ENCODE results near the gene DNASE1L3. TPM values are rescaled to one million over a fixed set of nuclear protein-coding genes. Genes with fewer than 3 reads are reported as not detected.
A peak's percentile ranks its signal among the peaks of the same experiment; 100 is the strongest.

DNASE1L3 gene
- total and polyA plus RNA-seq, 2 of the 13 experiments (the other 11 are each of a cell fraction or from before 2014, with no cell fraction given) = 0.86 to 1.7 TPM

- H3K4me2 ChIP-seq (ENCODE audit: low read depth, low read length) = no peak overlapping the region
- intact Hi-C loops (cut with micrococcal nuclease; ENCODE audit: unreplicated experiment) = no loop called here
- no peak overlapping the region for H3K9ac ChIP-seq (ENCODE audit: insufficient read depth, low read depth, low read length)
- no peak for ATAC-seq
- no peak overlapping the region for H3K4me3 ChIP-seq (replicated peaks in 1 of 3; ENCODE audit: insufficient read depth in 1 of 3, low read depth in 2 of 3, low read length in 3 of 3)
- peaks cover 6% of the 10 kb centered on the region for H4K20me1 ChIP-seq (ENCODE audit: insufficient read depth, low read length)
- H3K4me1 ChIP-seq (ENCODE audit: insufficient read depth, low read length) = peaks cover 4% of the 10 kb centered on the region
- peaks cover 74 to 94% of the 10 kb centered on the region in 2 experiments for H3K36me3 ChIP-seq (replicated peaks in 1 of 2; ENCODE audit: control insufficient read depth in 1 of 2, insufficient read depth in 2 of 2, low read length in 2 of 2)
- no peak for DNase-seq (ENCODE audit: low spot score)
- H3K27me3 ChIP-seq (ENCODE audit: control insufficient read depth in 1 of 2, insufficient read depth in 2 of 2, low read length in 2 of 2) = no peaks in the 10 kb centered on the region
- TF ChIP-seq IRX3 (CRISPR knock-in tag; IDR thresholded peaks at IDR 0.05; ENCODE audit: borderline replicate concordance, low read depth) (no peak), ZNF883 (CRISPR knock-in tag; IDR thresholded peaks at IDR 0.05; ENCODE audit: not compliant biosample characterization) (no peak), AGO2 (optimal IDR thresholded peaks at IDR 0.05; ENCODE audit: low read depth, low read length) (peak; percentile 21), AHDC1 (CRISPR knock-in tag; IDR thresholded peaks at IDR 0.05; ENCODE audit: borderline replicate concordance) (no peak), TOE1 (CRISPR knock-in tag; IDR thresholded peaks at IDR 0.05) (no peak), ZNF326 (CRISPR knock-in tag; IDR thresholded peaks at IDR 0.05; ENCODE audit: borderline replicate concordance) (no peak), TBL1XR1 (IDR thresholded peaks at IDR 0.05; ENCODE audit: borderline replicate concordance, low read length, partially characterized antibody) (no peak), KDM4B (CRISPR knock-in tag; IDR thresholded peaks at IDR 0.05) (no peak)
- in situ Hi-C loops (cut with HindIII; ENCODE audit: extremely low pct_ligation_motif_present, low pct_unique_long_range_greater_than_20kb) = no loop called here
- ChIA-PET CTCF (ENCODE audit: low intra/inter-chr PET ratio, low total read pairs) (no interaction called here), POLR2A (no interaction called here)
- H3K9me3 ChIP-seq (ENCODE audit: low read length) = no peaks in the 10 kb centered on the region
- WGBS (ENCODE audit: low lambda C conversion rate) = 93% methylated on average over 14 of the region's 14 CpGs
- FAIRE-seq = no peak
- H3K27ac ChIP-seq (ENCODE audit: extremely low read length, insufficient read depth, low read length) = no peak overlapping the region
- BruUV-seq (replicated peaks) = no TSS peak
- H3K79me2 ChIP-seq (ENCODE audit: insufficient read depth, low read length) = no peaks in the 10 kb centered on the region
- no peak overlapping the region for H2AFZ ChIP-seq (ENCODE audit: low read length)
Observed at GRCh38 chr3:58150130-58150809, 60.5 kb downstream of the DNASE1L3 start.
